Activated effector memory CD4-positive, alpha-beta T cell treated with anti-CD3 and anti-CD28 coated beads, Interleukin-2, amount 50 U/mL, for 16 hours (primary cell): ENCODE results near the gene NPAS3.

Source experiments
- DNase-seq: peaks from one replicate; pipeline ENCODE4 v3.0.0-alpha.2; 2020

NPAS3 gene

DNA sequence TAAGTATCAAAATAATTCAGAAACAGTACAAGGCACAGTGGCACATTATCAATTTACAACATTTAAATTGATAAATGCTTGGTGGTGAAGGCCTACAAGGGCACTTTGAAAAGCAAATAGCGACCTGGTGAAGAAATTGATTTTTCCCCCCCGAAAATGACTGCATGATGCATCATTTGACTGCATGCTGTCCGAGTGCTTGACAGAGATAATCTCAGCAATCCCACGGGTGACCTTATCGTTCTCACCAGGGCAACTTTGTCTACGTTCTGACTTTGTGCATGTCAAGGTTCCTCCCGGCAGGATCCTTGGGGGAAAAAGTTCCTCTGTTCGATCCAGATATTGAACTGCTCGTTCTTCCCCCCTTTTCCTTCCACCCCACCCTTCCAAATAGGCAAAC is 627.4 kb downstream of the NPAS3 start:
- DNase-seq: no peak

DNA sequence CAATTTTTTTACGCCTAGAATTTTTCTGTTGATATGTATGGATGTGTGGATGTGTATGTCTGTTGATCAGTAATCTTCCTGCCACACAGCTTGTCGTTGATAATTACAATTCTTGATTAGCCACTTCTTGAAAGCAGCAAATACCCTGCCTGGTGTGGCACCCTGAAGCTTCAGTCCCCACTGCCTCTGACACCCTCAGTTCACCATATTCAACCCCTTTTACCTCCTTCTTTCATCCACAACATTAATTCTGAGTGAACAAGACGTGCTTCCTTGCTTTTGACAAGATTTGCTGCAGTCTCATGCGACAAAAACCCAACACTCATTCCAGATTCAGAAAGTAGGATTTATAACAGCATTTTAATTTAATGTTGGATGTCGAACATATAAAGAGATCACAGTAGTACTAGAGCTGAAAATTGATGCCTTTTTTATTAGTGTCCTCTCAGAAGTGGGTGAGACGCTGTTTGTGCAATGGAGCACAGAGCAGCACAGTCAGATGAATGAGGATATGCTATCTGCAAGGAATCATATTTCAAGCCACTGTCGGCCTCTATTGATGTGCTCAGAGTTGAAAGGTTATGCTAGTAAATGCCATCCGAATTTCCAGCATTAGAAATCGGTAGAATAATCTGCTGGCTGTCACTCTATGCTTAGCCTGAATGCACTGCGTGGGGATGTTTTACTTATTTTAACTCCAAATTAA is 628.5 kb downstream of the NPAS3 start:
- no peak for DNase-seq

DNA sequence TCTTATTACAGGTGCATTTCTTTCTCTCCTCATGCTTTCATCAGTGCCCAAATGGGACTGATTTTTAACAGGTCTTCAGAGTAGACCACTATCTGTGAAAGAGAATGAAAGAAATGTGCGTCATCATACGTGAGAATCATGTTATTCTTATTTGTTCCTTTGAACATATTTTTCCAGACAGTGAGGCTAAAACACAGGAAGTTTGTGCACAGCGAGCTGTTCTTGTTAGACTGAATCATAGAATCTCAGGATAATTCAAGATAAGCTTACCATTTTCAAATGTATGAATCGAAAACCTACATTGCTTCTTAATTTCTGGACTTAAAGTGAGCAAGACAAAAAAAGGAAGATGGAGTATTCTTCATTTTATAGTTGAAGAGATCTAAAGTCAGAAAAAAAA is 629.1 kb downstream of the NPAS3 start:
- DNase-seq: no peak

DNA sequence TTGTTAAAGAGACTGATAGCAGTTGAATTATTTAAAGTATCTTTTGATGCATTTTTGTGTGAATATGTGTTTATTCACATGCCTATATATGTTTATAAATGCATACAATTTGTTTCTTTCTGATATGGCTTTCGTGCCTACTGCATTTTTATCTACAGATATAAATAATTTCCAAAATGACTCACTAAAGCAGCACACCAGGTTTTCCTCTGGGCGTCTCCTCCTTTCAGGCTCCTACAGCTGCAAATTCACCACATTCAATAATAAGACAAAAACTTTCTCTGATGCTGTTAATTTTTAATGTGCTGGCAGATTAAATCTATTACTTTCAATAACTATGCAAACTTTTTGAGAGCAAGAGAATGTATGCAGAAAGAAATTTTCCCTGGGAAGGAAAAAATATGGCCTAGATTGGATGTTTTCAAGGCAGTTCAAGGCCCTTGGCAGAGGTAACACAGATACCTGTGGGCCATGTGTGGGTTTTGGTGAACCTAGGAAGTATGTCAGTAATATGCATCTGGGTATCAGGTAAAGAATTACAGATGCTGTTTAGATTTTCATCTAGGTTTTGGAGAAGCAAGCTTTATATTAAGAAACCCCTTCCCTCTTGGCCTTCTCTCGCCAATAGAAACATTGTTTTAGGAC is 630.4 kb downstream of the NPAS3 start:
- no peak for DNase-seq

DNA sequence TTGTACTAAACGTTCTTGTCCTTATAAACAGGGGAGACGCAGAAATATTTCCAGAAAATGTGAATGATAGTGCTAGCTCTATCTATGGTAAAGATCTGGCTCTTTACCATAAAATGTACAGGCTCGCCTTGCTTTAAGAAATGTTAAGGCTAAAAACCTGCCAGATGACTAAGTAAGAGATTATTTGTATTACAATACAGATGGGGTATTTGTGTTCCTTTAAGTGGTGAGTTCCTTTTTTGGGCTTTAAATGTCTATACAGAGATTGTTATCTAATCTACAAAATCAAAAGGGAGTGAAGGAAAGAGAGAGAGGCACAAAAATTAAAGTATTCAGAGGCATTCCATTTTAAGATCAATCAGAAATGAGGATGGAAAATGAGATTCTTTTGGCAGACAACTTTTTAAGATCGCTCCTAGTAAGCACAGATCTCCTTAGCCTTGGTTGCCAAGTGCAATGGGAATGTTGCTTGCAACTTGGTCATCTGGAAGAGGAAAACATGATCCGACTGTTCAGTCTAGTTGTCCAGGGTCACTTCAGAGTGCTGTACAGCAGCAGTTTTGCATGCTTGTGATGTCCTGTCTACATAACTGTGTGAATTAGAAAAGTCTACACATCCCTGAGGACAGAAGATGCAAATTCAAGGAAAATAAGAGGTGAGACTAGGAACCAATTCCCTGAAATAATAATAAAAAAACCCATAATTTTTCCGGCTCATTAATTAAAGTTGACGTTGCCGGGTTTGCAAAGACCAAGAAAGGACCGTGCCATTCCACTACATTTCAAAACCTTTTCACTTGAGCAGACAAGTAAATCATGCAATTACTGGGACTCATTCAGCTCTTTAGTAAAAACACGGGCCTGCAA is 631.4 kb downstream of the NPAS3 start:
- no peak for DNase-seq

DNA sequence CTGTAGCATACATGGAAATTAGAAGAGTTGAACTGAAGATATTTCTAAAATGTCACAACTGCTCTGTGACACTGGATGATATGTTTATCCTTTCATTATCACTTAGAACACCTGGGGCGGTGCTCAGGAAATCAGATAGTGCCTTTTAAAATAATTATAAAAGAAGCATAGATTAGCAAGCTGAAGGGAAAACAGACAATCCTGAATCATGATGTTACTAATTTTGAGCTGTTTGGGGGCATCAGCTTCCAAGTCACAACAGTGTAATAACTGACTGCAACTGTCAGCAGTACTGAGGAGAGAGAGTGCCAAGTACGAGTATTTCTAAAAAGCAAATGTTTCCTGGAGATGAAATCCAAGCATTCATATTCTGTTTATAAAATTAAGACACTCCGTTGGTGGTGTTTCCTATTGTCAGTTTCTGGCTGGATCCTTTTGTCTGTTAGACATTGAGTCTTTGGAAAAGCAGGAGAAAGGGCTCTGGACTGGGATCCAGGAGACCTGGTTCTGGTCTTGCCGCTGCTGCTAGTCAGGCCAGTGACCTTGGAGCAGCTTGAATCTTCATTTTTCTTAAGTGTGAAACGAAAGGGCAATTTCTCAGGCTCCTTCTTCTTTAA is 632.1 kb downstream of the NPAS3 start:
- no peak for DNase-seq

DNA sequence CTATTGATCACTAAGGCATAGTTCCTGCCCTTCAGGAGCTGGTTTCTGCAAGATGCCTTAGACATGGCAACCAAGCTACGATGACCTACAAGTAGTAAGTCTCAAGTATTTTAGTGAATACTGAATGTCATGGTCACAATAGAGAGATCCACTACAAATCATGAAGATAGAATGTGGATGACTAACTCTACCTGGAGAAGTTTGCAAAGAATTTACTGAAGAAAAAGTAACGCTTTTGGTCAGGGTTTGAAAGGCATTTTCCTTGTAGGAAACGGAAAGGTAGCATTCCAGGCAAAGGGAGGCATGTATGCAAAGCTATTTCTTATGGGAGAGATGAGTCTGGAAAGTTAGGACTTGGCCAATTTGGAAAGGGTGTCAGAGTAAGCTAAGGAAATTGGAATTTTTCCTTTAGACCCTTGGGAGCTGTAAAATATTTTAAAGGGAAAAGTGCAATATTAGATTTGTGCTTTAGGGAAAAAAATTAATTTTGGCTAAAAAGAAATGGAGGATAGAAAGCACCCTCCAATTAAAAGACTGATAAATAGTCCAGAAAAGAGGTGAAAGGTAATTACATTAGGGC is 634.7 kb downstream of the NPAS3 start:
- DNase-seq: no peak

DNA sequence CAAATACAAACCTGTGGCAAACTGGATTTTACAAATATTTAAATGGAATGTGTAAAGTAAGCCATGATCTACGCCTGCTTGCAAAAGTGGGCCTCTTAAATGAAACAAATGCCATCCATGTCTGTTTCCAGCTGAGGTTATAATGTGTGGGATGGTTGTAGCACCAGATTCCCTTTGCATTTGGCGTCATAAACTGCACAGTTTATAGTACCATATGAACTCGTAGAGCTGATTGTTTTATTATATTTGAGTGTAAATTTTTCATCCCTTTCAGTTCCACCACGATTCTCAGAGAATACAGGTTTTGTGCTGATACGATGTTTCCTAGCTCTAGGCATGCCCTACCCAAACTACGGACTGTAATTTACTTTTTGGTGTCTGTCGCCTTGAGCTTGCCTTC is 637.3 kb downstream of the NPAS3 start:
- no peak for DNase-seq

DNA sequence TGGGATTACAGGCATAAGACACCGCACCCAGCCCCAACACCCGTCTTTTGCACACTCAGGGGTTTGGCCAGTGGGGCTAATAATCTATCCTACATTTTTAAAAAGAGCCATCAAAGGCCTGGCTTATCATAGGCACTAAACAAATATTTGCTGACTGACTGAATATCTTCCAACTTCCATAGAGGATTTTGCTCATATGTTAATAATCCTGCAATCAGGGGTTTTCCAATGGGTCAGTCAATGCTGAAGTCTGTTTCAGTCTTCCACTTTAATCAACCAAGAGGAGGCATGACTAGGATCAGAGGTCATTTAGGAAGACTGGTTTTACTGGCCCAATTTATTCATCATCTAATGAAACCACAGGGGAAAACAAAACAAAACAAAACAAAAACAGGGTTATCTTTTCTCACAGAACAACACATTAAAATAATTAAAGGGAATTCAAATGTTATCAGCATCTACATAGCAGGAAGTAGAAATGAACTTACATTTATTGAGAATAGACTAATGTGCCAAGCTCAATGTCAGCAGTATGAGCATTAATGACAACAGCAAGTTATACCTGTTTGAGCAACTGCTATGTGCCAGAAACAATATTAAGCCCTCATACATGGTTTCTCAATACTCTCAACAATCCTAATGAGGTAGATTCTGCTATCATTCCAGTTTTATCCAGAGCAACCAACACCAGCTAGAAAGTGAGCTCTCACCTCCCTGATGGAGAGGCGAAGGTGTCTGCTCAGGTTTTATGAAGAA is 640.0 kb downstream of the NPAS3 start:
- no peak for DNase-seq

DNA sequence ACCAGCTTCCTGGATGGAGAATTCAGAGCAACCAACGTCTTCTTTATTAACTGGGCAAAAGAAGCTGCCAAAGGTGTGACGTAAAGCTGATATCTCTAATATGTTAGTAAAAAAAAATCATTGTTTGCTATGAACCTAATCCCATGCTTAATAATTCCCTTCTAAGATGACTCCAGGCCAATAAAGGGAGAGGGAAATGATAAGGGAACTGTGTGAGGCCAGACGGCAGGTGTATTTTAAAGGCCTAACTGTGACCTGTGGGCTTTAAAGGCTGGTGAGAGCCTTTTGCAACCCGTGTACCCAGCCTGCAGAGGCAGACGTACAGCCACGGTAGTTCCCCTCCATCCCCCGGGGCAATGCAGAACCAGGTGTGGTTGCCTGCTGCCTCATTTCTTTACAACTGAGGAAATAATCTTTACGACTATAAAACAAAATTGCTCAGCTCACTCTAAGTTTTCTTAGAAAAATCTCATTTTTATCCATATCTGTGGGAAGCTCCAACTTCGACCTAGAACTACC is 641.6 kb downstream of the NPAS3 start:
- no peak for DNase-seq

DNA sequence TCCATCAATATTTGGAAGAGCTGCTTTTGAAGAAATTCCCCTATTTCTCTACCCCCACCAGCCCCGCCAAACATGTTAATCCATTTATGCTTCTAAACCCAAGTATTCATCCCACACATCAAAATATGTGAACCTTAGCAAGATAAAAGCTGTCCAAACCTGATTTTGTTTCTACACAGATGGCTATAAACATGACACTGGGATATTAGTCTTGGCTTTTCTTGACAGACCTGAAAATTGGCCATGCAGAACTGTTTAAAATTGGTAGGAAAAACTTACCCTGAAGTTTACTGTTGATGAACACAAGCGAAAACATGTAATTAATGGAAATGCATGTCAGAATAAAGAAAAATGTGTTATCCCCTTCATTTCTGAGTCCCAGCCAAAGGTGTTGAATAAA is 642.2 kb downstream of the NPAS3 start:
- DNase-seq: no peak

DNA sequence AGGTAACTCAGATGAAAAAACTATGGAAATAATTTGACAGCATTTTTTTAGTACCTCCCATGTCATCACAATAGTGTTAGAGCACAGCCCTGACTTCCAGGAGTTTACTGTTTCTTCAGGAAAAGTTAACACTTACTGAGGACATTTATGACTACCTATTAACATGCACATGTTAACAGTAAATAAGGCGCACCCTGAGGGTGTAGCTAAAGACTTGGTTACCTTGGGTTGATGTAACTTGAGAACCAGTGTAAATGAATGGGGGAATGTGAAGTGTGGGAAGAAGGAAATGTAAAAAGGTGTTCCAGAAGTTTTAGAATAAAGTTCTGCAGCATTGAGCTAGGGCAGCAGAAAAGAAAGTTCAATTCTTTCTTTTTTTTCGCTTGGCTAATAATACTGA is 646.0 kb downstream of the NPAS3 start:
- no peak for DNase-seq

DNA sequence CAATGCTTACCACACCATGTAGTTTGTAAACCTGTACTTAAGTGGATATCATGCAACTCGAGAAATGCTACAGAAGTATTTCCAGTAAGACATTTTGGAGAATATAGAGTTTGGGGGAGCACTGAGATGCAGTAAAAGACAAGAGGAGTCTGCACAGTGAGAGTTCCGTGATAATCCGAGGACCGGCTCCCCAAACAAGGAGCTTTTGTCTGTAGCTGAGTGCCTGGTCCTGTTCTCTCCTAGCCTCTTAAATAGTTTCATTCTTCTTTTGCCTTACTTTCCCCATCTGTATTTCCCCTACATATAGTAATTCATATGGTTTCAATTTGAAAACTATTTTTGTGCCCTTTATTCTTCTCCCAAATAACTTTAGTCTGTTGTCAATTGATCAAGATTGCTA is 648.1 kb downstream of the NPAS3 start:
- no peak for DNase-seq

DNA sequence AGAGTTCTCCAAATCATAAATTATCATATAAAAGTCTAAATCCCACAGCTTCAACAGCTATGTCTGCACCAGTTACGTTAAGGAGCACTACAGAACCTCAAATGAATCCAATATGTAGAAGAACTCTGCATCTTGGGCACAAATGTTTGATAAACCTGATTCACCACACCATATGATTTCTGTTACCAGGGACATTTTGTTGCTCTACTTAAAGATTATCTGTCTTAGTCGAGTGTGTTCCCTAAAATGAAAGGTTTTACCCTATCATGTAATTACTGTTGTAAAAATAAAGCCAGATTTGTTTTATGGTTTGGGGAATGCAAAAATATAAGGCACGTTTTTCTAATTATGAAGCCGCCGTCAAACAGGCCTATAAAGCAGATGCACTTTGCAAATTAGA is 649.1 kb downstream of the NPAS3 start:
- DNase-seq: no peak

DNA sequence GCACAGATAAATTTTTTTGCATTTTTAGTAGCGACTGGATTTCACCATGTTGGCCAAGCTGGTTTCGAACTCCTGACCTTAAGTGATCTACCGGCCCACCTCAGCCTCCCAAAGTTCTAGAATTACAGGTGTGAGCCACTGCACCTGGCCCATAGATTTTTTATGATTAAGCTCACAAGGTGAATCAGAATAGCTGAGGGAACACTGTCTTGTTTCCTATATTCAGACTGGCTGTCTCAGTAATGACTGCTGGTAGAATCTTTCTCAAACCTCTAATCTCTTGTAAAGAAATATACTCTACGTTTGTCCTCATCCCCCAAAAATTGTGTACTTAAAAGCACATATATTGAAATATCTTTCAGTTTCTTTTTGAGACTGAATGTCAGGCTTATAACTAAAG is 650.1 kb downstream of the NPAS3 start:
- DNase-seq: no peak

DNA sequence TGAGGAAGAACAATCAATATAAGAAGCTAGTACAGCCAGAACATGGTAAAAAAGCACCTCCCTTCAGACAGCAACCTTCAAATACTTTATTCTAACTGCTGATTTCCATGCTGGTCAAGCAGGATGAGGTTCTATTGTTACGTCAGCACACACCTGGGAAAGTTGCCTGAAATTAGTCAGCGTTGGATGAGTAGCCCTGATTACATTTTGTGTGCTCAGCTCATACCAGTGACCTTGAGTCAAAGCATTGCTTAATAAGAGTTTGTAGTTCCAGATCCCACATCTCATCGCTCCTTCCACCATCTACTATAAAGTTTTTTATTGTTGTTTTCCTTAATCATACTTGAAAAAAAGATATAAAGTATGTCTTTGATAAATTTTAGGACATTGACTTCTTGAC is 650.7 kb downstream of the NPAS3 start:
- no peak for DNase-seq

DNA sequence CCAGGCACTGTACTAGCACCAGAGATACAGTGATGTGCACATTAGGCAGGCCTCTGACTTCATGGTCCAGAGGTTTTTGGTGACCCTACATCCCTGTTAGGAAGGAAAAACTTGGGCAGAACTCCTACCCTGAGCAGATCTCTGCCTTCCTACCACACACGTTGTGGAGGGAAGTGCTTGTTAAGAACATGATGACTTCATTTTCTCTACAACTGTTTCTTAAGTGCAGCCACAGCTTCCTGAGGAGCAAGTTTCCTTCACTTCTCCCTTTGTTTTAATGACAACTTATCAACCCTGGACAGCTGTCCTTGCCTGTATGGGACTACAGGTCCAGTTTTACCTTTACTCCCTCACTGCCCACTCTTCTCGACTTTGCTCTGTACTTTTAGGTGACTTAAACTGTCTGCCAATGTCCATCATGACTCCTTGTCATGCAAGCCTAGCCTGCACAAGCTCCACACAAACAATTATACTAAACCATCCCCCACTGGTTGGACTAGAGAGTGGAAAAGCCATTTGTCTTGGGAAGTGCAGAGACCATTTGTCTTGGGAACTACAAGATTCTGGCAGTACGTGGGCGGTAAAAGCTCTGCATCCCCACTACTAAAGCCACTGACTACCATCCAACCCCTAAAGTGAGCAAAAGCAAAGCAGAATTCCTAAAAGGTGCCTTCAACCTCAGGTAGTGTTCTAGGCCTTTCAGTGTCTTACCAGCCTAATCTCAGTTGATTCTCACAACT is 652.4 kb downstream of the NPAS3 start:
- DNase-seq: no peak

DNA sequence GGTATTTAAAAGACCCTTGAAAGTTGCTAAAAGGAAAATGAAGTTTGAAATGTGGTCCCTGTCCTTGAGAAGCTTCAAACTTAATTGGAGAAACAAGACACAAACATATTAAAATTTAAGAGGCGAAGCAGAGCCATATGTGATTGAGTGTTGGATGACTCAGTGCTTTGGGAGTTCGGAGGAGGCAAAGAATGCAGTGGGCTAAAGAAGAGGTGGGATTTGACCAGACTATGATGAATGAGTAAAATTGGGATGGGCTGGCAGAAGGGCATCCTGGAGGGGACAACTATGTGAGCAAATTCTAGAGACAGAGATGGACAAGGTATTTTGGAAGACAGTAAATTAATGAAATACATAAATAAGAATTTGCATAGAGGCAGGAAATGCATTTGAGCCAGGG is 653.6 kb downstream of the NPAS3 start:
- no peak for DNase-seq

DNA sequence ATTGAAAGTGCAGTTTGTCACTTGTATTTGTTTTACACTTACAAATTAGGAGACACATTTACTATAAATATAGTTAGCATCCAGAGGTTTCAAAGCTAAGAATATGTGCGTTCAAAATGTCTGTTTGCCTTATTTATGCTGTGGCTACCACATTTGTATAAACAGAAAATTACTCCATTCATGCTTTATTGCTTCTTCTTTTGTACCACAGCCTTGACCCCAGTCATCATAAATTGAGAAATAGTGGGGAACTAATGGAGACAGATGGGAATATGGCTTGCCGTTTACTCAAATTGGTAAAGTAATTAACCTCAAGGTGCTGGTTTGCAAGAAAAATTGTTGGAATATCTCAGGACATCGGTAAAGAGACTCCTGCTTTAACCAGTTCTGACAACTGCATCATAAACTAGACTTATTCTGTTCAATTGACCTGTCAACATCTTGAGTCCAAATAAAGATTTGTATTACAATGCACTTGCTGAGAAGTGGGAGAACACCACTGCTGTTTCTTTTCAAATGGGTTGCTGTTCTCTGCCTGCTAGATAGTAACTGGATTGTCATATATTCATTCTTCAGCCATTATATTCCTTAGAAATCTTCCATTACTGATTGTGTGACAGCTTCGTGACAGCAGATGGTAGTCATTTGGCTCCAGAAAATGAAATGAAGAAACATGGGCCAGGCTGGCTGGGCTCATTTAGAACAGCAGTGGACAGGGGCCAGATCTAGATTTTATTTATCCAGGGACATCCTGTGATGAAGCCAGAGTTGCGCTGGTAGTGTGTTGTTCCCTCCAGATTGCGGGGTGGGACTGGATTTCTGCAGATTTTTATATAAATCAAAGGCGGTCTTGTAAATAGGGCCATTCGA is 657.8 kb downstream of the NPAS3 start:
- DNase-seq: no peak

DNA sequence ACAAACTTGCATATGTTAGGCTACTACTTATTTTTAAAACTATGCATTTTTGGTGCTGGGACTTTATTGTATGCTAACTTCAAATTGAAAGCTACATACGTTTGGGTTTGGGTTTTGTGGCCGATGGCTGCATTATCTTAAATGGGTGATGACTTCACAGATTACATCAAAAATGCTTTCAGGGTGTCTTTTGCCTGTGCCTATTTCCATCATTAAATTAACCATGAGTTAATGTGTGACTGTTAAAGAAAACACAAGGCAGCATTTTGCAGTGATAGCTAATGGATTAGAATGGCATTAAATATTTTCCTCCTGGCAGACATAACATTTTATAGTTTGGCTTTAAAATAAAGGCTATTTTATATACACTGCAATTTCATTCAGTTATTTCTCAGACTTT is 659.9 kb downstream of the NPAS3 start:
- DNase-seq: no peak
